Epithelial cell of prostate (primary cell): ENCODE results near the gene PLAA.
A peak's percentile ranks its signal among the peaks of the same experiment; 100 is the strongest.
"Not testable (repeated sequence)": the region's sequence is repeated elsewhere in the genome, so short reads cannot be mapped to it uniquely, and the experiment has no call there.

Source experiments
- DNase-seq: peaks from one replicate; pipeline ENCODE4 v3.0.0-alpha.2; 2011; ENCODE audit warnings: low read depth, low spot score
- H3K27ac ChIP-seq: fragments of 450-650 bp; 2 replicates; pipeline ENCODE4 v1.5.1; 2017; ENCODE audit warnings: mild to moderate bottlenecking

Gene PLAA

DNA sequence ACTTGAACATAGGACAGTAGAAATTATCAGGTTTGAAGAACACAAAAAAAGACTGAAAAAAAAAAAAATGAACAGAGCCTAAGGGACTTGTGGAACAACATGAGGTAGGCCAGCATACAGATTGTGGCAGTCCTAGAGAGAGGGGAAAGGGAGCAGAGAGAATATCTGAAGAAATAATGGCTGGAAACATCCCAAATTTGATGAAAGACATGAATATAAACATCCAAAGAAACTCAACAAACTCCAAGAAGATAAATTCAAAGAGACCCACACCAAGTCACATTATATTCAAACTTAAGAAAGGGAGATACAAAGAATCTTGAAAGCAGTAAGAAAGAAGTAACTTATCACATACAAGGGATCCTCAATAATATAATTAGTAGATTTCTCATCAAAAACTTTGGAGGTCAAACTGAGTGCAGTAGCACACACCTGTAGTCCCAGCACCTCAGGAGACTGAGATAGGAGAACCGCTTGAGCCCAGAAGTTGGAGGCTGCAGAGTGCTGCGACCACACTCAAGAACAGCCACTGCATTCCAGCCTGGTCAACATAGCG lies 9.1 kb downstream of the PLAA start:
- no peak overlapping the region for H3K27ac ChIP-seq
- DNase-seq: no peak

DNA sequence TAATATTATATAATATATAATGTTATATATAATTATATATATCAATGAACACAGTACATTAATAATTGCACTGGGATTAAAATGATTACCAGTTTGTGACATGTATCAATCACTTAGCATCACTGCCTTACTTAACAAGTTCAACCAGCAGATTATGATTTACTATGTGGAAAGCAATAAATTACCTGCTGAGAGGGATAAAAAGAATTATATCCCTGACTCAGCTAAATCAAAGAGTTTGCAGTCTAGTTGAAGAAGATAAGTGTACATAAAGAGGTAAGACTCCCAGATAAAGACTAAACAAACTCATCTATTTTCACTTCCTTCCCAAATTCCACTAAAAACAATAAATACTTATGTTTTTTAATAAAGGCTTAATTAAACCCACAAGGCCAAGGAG lies 11.2 kb downstream of the PLAA start:
- DNase-seq: no peak
- H3K27ac ChIP-seq: peak overlapping the region; percentile 8

DNA sequence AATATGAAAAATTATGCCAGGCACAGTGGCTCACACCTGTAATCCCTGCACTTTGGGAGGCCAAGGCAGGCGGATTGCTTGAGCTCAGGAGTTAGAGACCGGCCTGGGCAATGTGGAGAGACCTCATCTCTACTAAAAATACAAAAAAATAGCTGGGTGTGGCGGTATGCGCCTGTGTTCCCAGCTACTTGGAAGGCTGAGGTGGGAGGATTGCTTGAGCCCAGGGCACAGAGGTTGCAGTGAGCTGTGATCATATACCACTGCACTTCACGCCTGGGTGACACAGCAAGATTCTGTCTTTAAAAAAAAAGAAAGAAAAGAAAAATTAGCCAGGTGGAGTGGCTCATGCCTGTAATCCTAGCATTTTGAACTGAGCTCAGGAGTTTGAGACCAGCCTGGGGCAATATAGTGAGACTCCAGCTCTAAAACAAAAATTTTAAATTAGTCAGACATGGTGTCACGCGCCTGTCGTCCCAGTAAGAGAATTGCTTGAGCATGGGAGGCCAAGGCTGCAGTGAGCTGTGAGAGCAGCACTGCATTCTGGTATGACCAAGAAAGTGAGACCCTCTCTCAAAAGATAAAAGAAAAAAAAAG lies 18.0 kb downstream of the PLAA start:
- H3K27ac ChIP-seq: no peak overlapping the region
- no peak for DNase-seq

DNA sequence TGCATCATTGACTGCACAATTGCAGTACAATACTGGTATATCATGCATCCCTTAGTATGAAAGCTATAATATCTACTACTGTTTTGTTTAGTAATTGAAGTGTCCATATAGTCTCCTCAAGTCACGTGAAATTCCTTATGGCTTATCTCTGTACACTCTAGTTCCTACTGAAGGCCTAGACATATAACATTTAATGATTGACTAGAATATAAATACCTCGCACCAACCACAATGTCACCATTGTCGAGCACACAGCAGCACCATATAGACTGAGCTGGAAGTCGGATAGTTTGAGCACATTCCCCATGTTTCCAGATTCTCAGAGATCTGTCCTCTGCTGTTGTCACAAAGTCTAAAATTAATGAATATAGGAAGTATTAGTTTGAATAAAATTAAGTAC lies 21.4 kb downstream of the PLAA start:
- no peak overlapping the region for H3K27ac ChIP-seq
- DNase-seq: no peak

DNA sequence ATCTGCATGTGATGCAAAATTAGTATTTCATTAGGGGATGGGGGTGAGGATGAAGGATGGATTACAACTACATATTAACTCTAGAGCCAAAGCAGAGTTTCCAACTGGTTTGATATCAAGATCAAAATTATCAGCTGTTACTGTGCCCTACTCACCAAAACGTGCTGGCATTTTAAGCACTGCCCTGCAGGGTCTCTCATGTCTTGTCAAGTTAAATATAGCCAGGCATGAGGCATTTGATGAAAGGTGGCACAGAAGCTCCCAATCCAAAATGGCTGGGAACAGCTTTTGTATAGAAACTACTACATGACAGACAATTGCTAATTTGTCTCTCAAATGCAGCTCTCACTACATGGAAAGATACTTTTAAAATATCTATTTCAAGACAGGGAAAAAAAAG lies 27.3 kb downstream of the PLAA start:
- no peak overlapping the region for H3K27ac ChIP-seq
- DNase-seq: no peak

DNA sequence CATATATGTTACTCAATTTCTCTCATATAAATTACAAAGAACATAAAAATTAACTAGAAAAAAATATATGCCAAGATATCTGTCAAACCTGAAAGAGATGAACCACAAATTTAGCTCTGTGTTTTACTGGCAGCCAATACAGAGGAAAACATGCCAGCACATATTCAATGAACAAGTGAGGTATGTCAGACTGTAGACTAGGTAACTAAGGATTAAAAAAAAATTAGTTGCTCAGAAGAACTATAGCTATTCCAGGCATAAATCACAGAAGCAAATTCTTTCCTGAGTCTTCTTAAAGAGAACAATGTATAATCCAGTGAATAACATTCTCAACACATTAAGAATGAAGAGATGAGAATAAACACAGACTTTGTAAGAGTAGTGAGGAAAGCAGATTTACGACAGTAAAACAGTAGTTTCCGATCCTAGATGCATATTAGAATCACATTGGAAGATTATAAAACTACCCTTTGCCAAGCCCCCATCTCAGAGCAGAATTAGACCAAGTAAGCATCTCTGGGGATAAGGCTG lies 33.8 kb downstream of the PLAA start:
- no peak overlapping the region for H3K27ac ChIP-seq
- no peak for DNase-seq

DNA sequence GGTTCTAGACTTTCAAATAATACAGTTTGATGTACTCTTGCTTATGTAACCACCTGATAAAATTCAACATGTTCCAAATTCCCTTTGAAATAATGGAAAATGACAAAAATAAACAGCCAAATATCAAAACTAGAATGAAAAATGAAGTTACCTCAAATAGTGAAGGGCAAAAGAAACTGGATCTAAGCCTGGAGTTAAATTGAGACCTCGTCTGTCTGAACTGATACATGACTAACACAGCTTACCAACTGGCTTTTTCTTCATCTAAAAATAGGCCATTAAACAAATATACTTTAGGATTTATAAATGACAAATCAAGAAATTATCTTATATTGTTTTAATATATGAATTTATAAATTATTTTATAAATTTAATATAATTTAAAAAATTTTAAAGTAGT lies 42.4 kb downstream of the PLAA start:
- DNase-seq: no peak
- no peak overlapping the region for H3K27ac ChIP-seq

DNA sequence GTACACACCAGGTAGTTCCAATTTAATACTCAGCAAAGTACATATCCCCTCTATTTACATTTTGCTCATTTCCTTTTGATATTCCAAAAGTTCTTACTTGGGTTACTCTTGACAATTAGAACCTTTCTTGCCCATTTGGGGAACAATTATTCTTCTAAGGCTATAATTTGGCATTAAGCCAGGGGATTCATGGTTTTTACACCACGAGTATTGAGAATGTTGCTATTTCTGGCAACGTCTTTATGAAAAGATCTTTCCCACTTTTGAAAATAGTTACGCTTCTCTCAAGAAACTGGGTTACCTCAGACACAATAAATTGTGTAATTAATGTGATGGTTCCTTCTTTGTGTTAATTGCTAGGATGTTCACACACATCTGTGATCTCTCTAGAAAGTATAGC lies 43.0 kb downstream of the PLAA start:
- no peak for DNase-seq
- H3K27ac ChIP-seq: no peak overlapping the region

DNA sequence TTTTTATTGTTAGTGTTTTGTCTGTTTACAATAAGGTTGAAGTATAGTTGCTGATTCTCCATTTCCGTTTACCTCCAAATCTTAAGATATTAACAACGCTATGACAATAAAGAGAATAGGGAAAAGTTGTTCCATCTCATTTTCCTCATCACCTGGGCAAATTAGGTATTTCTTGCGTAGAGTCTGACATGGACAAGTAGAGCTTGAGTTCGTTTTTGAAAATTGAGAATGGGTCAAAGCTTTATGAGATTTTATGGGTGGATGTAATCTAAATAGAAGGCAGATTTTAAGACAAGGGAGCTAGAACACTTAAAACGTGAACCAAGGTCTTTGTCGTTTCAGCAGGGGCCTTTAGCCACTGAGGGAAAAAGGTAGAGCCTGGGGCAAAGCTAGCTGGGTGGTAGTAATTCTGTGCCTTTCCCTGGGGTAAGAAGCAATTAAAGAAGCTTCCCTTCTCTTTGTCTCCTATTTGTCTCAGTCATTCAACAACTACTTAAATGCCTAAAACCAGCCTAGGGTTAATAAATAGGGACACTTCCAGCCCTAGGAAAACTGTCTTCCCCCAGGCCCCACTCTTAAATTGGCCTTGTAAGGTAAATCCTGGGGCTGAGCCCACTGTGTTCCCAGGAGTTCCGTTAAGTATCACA lies 53.9 kb downstream of the PLAA start:
- H3K27ac ChIP-seq: peak overlapping the region; percentile 97
- no peak for DNase-seq

DNA sequence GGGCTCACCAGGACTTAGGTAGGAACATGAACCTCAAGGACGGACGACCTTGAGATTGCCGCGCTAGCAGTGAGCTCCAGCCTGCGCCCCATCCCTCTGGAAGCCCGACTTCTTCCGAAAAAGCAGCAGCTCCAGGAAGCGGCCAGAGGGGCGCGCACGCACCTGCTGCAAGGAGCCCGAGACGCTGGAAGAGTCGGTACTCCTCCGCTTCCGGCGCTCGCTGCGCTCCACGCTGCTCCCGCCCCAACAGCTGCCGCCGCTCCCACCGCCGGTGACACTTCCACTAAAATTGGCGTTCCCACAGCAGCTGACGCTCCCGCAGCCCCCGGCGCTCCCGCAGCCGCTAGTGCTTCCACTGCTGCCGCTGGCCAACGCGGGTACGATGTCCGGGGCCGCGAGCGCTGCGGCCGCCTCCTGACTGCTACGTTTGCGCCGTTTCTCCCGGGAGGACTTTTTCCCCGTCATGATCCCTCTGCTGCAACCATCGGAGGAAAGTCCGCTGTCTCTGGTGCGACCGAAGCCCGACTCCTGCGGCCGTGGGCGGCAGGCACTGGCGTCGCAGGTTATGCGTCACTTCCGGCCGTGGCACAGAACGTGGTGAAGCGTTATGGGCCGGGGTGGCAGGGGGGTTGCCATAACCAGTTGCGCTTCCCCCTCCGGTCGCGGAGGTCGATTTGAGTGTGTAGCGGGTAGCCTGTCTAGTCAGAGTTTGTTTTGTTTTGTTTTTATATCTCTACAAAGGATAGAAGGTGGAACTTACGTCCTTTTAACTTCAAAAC lies 54.6 kb downstream of the PLAA start, which contains the start of gene CAAP1:
CAAP1 (minus strand) TSS at position 552 of the 779 bp plus-strand sequence; CDS start at position 465, 87 bp downstream.
- peak within 1 kb of the TSS; percentile 97 for H3K27ac ChIP-seq
- peak; percentile 53 for DNase-seq

DNA sequence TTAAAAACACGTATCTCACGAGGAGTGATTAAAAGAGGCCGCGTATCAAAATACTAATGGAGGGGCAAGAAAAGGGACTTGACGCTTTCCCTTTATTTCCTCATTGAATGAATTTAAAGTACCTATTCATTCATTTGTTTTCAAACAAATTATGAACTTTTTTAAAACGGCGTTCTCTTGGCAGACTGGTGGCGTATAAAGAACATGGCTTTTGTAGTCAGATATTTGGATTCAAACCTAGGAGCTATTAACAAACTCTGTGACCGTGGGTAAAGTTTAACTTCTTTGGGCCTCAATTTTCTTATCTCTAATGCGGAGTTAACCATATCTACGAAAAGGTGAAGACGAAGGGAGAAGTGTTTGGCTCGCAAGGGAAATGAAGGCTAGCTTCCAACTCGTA lies 55.3 kb downstream of the PLAA start:
- H3K27ac ChIP-seq: peak overlapping the region; percentile 97
- DNase-seq: no peak

DNA sequence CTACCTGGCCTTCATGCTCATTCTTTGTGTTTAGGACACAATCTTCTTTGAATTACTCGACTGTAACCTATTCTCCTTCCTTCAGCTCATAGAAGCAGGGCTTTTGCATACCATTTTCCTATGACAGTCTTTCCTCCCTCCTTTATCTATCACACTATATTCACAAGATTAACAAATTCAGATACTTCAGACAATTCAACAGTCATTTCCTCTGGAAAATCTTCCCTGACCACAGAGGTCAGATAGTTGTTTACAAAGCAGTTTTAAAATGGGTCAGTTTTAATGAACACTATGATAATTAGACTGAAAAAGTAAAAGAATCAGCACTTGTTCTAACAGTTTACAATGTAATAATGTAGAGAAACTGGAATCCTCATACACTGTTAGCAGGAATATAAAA lies 58.8 kb downstream of the PLAA start:
- no peak overlapping the region for H3K27ac ChIP-seq
- no peak for DNase-seq

DNA sequence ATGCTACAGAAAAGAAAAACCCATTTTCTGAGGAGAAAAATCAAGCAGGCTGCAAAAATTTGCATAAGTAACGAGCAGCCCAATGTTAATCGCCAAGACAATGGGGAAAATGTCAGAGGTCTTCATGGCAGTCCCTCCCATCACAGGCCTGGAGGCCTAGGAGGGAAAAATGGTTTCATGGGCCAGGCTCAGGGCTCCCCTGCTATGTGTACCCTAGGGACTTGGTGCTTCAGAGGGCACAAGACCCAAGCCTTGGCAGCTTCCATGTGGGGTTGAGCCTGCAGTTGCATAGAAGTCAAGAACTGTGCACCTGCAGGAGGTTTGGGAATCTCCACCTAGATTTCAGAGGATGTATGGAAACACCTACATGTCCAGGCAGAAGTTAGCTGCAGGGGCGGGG lies 64.9 kb downstream of the PLAA start:
- no peak for DNase-seq
- H3K27ac ChIP-seq: no peak overlapping the region

DNA sequence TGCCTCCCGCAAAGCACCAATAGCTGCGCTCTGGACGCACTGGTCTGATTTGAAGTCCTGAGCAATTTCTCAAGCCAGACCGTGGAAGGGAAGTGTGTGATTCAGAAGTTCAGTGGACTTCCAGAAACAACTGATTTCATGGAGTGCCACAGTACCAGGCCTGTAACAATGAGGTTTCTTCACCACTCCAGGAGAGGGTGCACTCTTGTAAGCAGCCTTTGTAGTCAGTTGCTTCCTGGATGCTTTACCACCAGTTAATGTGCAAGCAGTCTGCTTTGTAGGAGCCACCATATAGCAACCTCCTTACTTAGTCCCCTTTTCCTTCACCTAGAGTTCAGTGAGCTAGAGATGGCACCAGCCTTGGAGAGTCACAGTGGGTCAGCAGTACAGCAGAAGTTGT lies 66.8 kb downstream of the PLAA start:
- no peak overlapping the region for H3K27ac ChIP-seq
- no peak for DNase-seq

DNA sequence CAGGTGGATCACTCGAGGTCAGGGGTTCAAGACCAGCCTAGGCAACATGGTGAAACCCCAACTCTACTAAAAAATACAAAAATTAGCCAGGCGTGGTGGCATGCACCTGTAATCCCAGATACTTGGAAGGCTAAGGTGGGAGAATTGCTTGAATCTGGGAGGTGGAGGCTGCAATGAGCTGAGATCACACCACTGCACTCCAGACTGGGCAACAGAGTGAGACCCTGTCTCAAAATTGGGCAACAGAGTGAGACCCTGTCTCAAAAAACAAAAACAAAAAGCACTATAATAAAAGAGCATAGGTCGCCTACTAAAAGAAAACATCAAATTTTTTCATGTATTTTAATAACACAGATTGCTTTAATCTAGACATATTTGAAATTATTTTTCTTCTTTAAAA lies 71.9 kb downstream of the PLAA start:
- H3K27ac ChIP-seq, DNase-seq: not testable (repeated sequence)

DNA sequence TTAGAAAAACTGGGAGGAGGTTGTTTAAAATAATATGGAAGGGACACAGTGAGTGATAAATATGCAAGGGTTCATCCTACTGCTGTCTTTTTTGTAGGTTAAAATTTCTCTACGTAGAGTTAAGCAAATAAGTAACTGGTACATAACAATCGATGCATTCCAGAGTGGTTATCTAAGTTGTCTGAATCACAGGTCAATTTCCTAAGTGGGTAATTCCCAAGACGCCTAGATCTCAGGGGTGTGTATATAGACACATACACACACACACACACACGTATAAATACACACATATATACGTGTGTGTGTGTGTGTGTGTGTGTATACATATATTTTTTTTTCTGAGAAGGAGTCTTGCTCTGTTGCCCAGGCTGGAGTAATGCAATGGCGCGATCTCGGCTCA lies 76.8 kb downstream of the PLAA start:
- peak; percentile 18 for DNase-seq
- no peak overlapping the region for H3K27ac ChIP-seq

DNA sequence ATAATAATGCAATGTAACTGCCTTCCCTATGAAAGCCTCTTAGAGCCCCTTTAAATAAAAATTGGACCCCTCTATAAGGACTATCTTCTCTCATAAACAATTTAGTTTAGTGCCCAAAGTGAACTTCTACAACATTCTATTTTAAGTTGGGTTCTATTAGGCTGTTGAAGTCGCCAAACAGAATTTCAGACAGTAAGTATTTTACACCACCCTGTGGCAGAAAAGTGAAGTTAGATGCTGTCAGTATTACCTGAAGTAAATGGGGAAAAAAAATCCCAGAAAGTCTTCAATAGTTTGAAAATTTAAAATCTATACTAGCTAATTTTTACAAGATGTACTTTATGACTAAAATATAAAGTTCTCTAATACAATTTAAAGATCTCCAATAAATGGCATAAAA lies 84.0 kb downstream of the PLAA start:
- H3K27ac ChIP-seq: no peak overlapping the region
- no peak for DNase-seq

DNA sequence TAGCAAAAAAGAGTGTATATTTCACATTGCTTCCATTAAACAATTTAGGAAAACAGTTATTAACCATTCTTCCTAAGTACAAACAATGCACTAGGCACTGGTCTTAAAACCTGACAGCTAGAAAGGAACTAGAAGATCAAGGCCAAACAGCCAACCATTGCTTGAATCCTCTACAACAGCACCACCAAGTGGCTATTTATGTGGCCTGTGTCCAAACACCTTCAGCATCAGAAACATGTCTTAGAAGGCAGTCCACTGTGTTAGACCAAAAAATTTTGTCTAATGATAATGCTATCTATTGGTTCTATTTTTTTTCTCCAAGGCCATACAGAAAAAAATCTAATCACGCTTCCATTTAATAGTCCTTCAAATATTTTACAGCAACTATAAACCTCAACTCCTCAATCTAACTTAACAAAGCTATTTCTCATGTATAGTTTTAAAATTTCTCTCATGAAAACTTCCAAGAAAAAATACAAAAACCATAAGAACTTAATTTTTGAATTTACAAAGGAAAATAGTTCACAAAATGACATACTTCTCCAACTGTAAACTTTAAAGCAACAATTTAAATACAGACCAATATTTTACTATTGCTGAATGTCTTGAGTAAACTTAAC lies 90.5 kb downstream of the PLAA start:
- DNase-seq: peak; percentile 29
- H3K27ac ChIP-seq: no peak overlapping the region
